Occipital lobe (tissue), 2 donors: Measurements from ENCODE around the gene KSR1. TPM values are rescaled to one million over a fixed set of nuclear protein-coding genes. Genes with fewer than 3 reads are reported as not detected.
A peak's percentile ranks its signal among the peaks of the same experiment; 100 is the strongest.

ENCODE experiments used
- DNase-seq: peaks from one replicate; lab custom pipeline; 2025; lab: John Stamatoyannopoulos, UW
- total RNA-seq: library from RNA; depleted of rRNA; stranded (reverse); fragments of >200 nt; gene quantifications from one replicate; pipeline ENCODE4 v1.2.3, GENCODE V29; 2014

The KSR1 gene
- total RNA-seq, 1 donor from 2014 or later: 15.3 TPM

DNA sequence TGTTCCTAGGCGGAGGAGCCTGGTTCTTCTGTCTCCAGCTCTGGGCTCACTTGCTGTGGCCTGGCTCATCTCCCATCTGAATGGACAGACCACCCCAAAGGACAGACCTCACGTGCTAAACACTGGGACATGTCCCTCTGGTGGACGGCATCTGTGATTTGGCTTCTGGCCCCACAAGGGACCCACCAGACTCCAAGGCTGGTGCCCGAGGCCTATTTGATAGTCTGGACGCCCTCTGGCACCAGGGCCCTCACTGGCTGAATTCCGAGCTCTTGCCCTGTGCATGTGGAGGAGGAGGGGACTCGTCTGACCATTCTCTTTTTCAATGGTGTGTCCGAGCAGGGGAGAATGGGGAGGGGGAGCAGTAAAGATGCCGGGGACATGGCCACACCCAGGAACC, 112.0 kb downstream of the KSR1 start:
- DNase-seq: no peak

DNA sequence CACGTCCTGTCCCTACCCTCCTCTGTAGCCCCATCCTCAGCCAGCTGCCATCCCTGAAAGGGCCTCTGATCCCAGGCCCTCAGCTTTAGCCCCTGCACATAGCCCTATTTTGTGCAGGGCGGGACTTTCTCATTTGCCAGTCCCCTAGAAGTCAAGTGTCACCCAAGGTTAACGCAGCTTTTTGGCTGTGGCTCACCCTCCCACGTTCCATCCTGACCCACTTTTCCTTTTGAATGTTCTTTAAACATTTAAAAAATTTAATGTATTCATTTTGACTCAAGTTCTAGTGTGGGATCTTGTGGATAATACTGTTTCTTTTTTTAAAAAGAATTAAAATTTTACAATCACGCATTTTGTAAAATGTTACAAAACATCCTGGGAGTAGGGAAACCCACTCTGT, 112.6 kb downstream of the KSR1 start:
- DNase-seq: no peak

DNA sequence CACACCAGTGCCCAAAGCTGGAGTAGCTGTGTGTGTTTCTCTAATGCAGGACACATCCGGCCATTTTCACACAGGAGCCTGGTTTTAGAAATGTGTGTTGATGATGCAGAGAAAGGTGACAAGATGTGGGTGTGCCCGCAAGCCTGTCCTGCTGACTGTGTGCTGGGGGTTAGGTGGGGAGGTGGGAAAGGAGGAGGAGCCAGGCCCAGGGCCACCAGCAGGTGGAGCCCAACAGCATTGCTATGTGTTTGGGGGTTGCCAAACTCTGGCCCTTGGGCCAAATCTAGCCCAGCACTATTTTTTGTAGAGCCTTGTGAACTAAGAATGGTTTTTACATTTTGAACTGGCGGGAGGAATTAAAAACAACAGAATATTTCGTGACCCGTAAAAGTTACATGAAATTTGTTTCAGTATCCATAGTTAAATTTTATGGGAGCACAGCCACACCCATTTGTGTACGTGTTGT, 113.0 kb downstream of the KSR1 start:
- DNase-seq: no peak

DNA sequence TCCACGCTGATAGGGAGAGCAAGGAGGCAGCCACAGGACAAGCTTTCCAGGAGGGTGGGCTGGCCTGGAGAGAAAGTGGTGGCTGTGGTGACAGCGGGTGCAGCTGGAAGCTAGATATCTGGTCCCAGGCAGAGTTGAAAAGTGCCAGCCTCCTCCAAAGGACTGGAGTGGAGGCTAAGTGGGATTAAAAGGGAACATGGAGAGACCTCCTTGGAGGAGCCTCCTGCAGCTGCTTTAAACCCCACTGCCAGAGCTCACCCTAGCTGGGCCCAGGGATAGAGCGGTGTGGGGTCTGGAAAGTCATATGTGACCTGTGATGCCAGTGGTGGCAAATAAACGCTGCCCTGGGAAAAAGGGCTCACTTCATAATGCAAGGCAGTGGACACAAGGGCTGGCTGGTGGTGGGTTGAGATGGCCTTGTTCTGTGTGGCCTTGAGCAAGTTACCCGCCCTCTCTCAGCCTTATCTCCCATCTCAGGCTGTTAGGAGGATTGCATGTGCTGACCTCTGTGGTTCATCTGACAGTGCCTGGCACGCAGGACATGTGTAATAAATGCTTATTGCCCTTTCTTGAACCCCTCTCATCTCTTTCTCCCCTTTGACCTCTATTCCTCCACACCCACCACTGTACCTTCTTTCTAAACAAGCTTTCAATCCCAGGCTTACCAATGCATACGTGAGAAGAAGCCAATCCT, 113.8 kb downstream of the KSR1 start:
- no peak for DNase-seq

DNA sequence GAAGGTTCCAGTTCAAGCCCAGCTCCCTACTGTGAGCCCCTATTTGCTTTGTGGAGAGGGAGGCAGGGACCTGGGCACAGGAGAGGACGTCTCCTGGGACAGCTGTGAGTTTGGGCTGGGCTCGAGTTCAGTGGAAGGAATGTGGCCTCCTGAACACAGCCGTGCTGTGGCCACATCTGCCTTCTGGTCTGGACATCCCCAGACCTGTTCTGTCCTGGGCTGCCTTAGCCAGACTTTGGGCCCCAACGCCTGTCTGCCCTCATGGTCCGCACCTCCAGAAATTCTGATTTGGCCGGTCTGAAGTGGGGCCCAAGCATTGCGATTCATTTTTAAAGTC, 114.3 kb downstream of the KSR1 start:
- DNase-seq: no peak

GRCh38 chr17:27571563-27572352, 115.5 kb downstream of the KSR1 start:
- DNase-seq: no peak

- no peak for DNase-seq
These were observed 116.4 kb downstream of the KSR1 start for GRCh38 chr17:27572665-27573064.

DNA sequence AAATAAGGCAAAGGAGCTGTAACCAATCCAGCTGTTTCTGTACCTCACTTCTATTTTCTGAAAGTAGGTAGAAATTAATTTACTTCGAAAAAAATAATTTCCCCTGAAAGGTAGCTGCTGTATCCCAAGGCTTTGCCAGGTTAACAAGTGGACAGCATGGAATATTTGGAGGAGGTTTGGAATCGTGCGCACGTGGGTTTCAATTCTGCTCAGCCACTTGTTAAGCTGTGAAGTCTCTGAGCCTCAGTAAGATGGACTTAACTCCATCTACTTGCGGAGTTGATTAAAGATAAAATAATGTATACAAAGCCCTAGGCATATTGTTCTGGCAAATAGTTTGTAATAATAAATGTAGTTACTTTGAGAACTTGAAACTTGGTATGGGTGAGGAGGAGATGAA, 117.3 kb downstream of the KSR1 start:
- no peak for DNase-seq

DNA sequence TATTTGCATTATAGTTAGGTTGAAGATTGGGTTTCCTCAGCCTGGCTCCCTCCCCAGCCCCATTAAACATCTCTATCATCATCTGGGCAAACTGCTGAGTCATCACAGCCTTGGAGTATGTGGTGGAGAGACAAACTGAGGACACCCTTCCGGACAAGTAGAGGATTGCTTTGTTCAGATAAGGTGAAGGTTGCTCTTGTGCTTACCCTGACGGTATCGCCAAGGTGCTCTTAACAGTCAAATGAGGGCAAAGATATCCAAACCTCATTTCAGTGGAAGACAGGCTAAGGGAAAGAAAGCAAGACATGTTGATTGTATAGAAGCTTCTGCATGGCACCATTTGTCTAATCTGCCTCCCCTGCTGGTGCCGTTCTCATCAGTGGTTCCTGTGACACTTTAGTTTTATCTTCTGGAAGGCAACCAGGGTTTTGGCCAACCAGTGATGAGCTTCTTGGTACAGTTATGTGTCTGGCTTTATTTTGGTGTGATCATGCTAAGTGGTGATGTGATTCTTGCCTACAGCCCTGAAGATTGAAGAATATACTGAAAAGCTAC, 117.8 kb downstream of the KSR1 start:
- no peak for DNase-seq

DNA sequence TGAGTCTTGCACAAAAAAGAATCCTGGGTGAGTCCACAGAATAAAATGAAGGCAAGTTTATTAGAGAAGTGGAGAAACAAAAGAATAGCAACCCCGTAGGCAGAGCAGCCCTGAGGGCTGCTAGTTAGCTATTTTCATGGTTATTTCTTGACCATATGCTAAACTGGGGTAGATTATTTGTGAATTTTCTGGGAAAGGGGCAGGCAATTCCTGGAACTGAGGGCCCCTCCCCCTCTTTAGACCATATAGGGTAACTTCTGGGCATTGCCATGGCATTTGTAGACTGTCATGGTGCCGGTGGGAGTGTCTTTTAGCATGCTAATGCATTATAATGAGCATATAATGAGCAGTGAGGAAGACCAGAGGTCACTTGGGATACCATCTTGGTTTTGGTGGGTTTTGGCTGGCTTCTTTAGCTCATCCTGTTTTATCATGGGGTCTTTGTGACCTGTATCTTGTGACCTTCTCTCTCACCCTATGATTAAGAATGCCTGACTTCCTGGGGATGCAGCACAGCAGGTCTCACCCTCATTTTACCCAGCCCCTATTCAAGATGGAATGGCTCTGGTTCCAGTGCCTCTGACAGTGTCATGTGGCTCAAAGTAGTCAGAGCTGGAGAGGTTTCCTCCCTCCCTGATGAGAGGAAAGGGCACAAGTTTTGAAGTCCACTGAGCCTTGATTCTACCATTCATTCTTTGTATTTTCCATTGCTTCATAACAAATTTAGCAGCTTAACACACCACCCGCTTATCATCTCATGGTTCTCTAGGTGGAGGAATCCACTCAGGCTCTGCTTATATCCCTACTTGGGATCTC, 119.1 kb downstream of the KSR1 start:
- no peak for DNase-seq

DNA sequence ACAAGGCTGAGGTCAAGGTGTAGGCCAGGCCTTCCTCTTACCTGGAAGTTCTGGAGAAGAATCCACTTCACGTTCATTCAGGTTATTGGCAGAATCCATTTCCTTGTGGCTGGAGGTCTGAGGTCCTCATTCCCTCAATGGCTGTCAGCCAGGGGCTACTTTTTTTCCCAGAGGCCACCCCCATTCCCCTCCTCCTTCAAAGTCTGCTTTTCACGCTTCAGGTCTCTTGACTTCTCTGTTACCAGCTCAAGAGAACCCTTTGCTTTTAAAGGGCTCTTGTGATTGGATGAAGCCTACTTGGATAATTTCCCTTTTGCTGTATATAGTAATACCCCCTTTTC, 119.6 kb downstream of the KSR1 start:
- no peak for DNase-seq

- DNase-seq: no peak
These were observed 120.3 kb downstream of the KSR1 start for GRCh38 chr17:27576477-27577083.

GRCh38 chr17:27577121-27577761, 121.0 kb downstream of the KSR1 start:
- DNase-seq: peak; percentile 27

DNA sequence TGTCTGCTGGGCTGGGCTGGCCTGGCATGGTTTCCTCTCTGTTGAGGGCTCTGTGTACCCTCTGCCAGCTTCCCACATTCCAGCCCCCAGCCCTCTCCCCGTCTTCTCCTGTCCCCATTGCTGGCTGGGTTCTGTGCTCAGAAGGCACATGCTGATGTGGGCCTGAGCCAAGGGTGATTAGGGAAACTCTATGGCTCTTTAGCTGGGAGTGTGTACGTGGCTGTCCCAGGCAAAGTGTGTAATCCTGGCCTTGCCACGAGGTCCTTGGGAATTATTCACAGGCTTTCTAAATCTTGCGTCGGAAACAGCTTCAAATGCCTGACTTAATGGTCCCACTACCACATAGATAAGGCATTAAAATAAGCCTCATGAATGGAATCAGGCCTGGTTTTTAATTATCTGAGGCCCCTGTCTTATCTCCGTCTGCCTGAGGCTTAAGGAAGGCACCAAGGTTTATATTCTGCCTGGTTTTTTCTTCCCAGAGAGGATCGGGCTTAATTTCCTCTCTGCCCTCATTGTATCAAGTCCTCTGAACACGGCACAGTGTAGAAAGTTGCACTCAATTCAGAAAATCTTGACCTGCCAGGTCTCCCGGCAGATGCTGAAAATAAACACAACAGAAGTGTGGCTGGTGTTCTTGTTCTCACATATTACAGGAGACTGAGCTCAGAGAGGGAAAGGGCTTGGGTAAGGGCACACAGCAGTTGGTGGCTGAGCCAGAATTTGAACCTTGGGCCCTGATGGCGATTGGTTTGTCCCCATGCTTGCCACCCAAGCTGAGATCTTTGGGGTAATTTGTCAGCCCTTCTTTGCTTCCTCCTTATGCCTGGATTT, 121.9 kb downstream of the KSR1 start:
- no peak for DNase-seq

- DNase-seq: no peak
These were observed 122.5 kb downstream of the KSR1 start for GRCh38 chr17:27578718-27579085.

- no peak for DNase-seq
These were observed 123.1 kb downstream of the KSR1 start for GRCh38 chr17:27579304-27579703.

DNA sequence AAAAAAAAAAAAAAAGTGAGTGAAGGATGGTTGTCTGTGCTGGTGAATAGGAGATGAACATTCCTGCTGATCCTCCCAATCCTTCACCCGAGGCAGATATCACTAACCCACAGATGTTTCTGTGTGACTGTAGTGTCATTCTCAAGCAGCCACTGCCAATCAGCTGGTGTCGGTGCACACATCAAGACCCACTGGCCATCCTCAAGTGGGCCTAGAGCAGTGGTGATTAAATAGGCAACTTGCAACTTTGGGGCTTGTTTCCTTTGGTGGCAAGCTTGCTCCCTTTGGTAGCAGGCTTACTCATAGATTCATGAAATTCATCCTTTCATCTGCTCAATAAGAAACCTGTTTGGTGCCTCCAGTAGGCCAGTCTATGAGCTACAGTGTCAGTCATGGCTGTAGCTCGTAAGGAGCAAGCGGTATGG, 123.7 kb downstream of the KSR1 start:
- DNase-seq: no peak

- no peak for DNase-seq
These were observed 124.8 kb downstream of the KSR1 start for GRCh38 chr17:27581016-27581415.

GRCh38 chr17:27582696-27583095, 126.4 kb downstream of the KSR1 start:
- no peak for DNase-seq

GRCh38 chr17:27585153-27585681, 129.0 kb downstream of the KSR1 start:
- no peak for DNase-seq
